ENCODE data around the gene WDR62. TPM values are rescaled to one million over a fixed set of nuclear protein-coding genes. Genes with fewer than 3 reads are reported as not detected.

The WDR62 gene
- total and polyA plus RNA-seq, 7 donors: 0.81 to 7.2 (median 2.6) TPM

- Histone ChIP-seq H3K4me3 (no peak overlapping the region), H3K27me3 (ENCODE audit: insufficient read depth in 3 of 3, low read length in 2 of 3) (peaks cover 0 to 4% (median 0%) of the 10 kb centered on the region in 3 donors), H3K9me3 (no peaks in the 10 kb centered on the region), H3K36me3 (ENCODE audit: insufficient read depth in 1 of 2, low read depth in 1 of 2) (no peaks in the 10 kb centered on the region), H3K4me1 (peaks cover 4% of the 10 kb centered on the region), H3K27ac (no peak overlapping the region)
- no peak for TF ChIP-seq CTCF (IDR thresholded peaks at IDR 0.05)
- no peak for DNase-seq
- 95 to 97% (median 97%) methylated on average over 6 of the region's 6 CpGs for whole genome bisulfite sequencing, 3 donors
- intact Hi-C loops (cut with DNase I): no loop called here
- ATAC-seq: no peak
Measured at GRCh38 chr19:36027696-36028095, 27.0 kb upstream of the WDR62 start.

- no peak for TF ChIP-seq CTCF (IDR thresholded peaks at IDR 0.05)
- no peaks in the 10 kb centered on the region for H3K9me3 ChIP-seq
- H3K27ac ChIP-seq: no peak overlapping the region
- intact Hi-C loops (cut with DNase I): no loop called here
- WGBS, 3 donors: 67 to 79% (median 74%) methylated on average over 9 to 10 of the region's 10 CpGs
- no peaks in the 10 kb centered on the region for H3K36me3 ChIP-seq (ENCODE audit: insufficient read depth in 1 of 2, low read depth in 1 of 2)
- H3K27me3 ChIP-seq (ENCODE audit: insufficient read depth in 3 of 3, low read length in 2 of 3): peaks cover 0 to 11% (median 0%) of the 10 kb centered on the region in 3 donors
- ATAC-seq: no peak
- peaks cover 4% of the 10 kb centered on the region for H3K4me1 ChIP-seq
- no peak for DNase-seq
- no peak overlapping the region for H3K4me3 ChIP-seq
Measured at GRCh38 chr19:36028313-36029041, 26.2 kb upstream of the WDR62 start.

GRCh38 chr19:36030264-36031148, 24.2 kb upstream of the WDR62 start:
- 63 to 66% (median 65%) methylated on average over 8 of the region's 8 CpGs for WGBS, 3 donors
- Histone ChIP-seq H3K4me1 (peaks cover 4% of the 10 kb centered on the region), H3K27me3 (ENCODE audit: insufficient read depth in 3 of 3, low read length in 2 of 3) (peaks cover 0 to 12% (median 0%) of the 10 kb centered on the region in 3 donors), H3K27ac (no peak overlapping the region), H3K4me3 (no peak overlapping the region), H3K36me3 (ENCODE audit: insufficient read depth in 1 of 2, low read depth in 1 of 2) (peaks cover 0 to 7% of the 10 kb centered on the region in 2 donors), H3K9me3 (no peaks in the 10 kb centered on the region)
- intact Hi-C loops (cut with DNase I): no loop called here
- ATAC-seq: no peak
- DNase-seq: peak in 1 of 2 donors; percentile 1
- no peak for TF ChIP-seq CTCF (IDR thresholded peaks at IDR 0.05)

GRCh38 chr19:36031308-36031707, 23.4 kb upstream of the WDR62 start:
- no peaks in the 10 kb centered on the region for H3K9me3 ChIP-seq
- intact Hi-C loops (cut with DNase I): no loop called here
- no peak overlapping the region for H3K27ac ChIP-seq
- H3K4me1 ChIP-seq: peaks cover 4% of the 10 kb centered on the region
- H3K4me3 ChIP-seq: no peak overlapping the region
- H3K27me3 ChIP-seq (ENCODE audit: insufficient read depth in 3 of 3, low read length in 2 of 3): peaks cover 0 to 12% (median 0%) of the 10 kb centered on the region in 3 donors
- DNase-seq: peak in 1 of 2 donors; percentile 8
- peaks cover 0 to 8% of the 10 kb centered on the region in 2 donors for H3K36me3 ChIP-seq (ENCODE audit: insufficient read depth in 1 of 2, low read depth in 1 of 2)
- ATAC-seq: no peak
- TF ChIP-seq CTCF (IDR thresholded peaks at IDR 0.05): no peak
- WGBS, 3 donors: 89 to 93% (median 93%) methylated on average over 6 of the region's 6 CpGs

Data from psoas muscle (tissue), 8 donors.